ENCODE measurements around the gene ZNF584.

ZNF584 gene

GRCh38 chr19:58466089-58466759 lies 57.8 kb downstream of the ZNF584 start:
- no peak for DNase-seq (ENCODE audit: low read depth)

GRCh38 chr19:58466760-58467589 lies 58.5 kb downstream of the ZNF584 start, which contains the start of gene ZNF324:
TSS of gene ZNF324 (plus strand) at chr19:58467080. CDS start at chr19:58469186, 2,106 bp downstream.
- DNase-seq (ENCODE audit: low read depth), result peak; percentile 95
